ENCODE results near the gene ANKLE2.

DNA sequence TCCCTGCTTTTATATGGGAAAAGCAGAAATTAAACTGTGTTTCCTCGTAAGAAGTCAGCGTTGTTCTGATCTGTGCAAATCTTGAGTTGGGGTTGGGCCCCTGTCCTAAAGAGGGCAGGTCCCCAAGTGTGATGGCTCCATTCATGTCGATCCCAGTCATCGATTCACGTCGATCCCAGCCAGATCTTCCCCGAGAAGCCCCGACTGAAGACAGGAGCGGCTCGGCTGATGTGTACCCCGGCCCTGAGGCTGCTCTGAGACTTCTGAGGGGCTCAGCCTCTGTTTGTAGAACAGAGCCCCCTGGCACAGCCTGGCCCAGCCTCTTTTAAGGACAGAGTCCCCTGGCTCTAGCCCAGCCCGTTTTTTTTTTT is 41.7 kb downstream of the ANKLE2 start:
- TF ChIP-seq SIN3A (IDR thresholded peaks at IDR 0.05; ENCODE audit: borderline replicate concordance, insufficient read depth, low read length) (no peak), TAF1 (IDR thresholded peaks at IDR 0.05; ENCODE audit: borderline replicate concordance, insufficient read depth, low read length) (no peak), POLR2AphosphoS5 (IDR thresholded peaks at IDR 0.05; ENCODE audit: low read depth, low read length) (no peak; the same call in 1 of the 2 replicates), REST (IDR thresholded peaks at IDR 0.05; ENCODE audit: insufficient read depth in 1 of 2, low read depth in 2 of 2, low read length in 2 of 2) (no peak)

Data from PFSK-1 (cell line).